Activated B cell treated with CpG ODN at 0.5 μM for 24 hours (primary cell): ENCODE data around the gene PSMB8. TPM values are rescaled to one million over a fixed set of nuclear protein-coding genes. Genes with fewer than 3 reads are reported as not detected.

ENCODE experiments used
- ATAC-seq: fragments of 200-7000 bp; cut with Tn5 transposase; one replicate; pipeline ENCODE4 v1.10.0; 2021; ENCODE audit warnings: low read depth, mild to moderate bottlenecking, moderate library complexity
- CTCF ChIA-PET: fragments of 350-600 bp; sonication (Branson Sonifier 250); formaldehyde crosslinking; loops from one replicate; lab custom pipeline; 2021; ENCODE audit warnings: antibody characterized with exemption; lab: Charles Lee
- POLR2A ChIA-PET: fragments of 350-600 bp; sonication (Branson Sonifier 250); formaldehyde crosslinking; loops from one replicate; lab custom pipeline; 2021; ENCODE audit warnings: antibody characterized with exemption; lab: Charles Lee
- DNase-seq: peaks from one replicate; pipeline ENCODE4 v3.0.0; 2022
- H3K27ac Mint-ChIP-seq: one replicate; pipeline ENCODE4 v1.8.0; 2020; ENCODE audit warnings: mixed read lengths
- H3K27me3 Mint-ChIP-seq: one replicate; pipeline ENCODE4 v1.8.0; 2021; ENCODE audit warnings: mixed read lengths
- H3K36me3 Mint-ChIP-seq: one replicate; pipeline ENCODE4 v1.8.0; 2021; ENCODE audit warnings: low read depth, mixed read lengths
- H3K4me1 Mint-ChIP-seq: one replicate; pipeline ENCODE4 v1.8.0; 2021; ENCODE audit warnings: mixed read lengths
- H3K4me3 Mint-ChIP-seq: one replicate; pipeline ENCODE4 v1.8.0; 2020; ENCODE audit warnings: mild to moderate bottlenecking, mixed read lengths
- H3K9me3 Mint-ChIP-seq: one replicate; pipeline ENCODE4 v1.8.0; 2020; ENCODE audit warnings: mixed read lengths
- intact Hi-C: fragments of 100-400 bp; cut with micrococcal nuclease; formaldehyde crosslinking; loops from one replicate; pipeline ENCODE4 v1.15.1; 2024
- total RNA-seq: library from RNA; stranded (reverse); gene quantifications from 2 replicates; pipeline ENCODE4 v1.2.3, GENCODE V29; 2022
- TF ChIP-seq, protein P1 (sequence below): fragments of 200-600 bp; IDR thresholded peaks from one replicate; pipeline ENCODE4 v1.8.0; 2022; ENCODE audit warnings: antibody characterized with exemption, mild to moderate bottlenecking

The PSMB8 gene
- total RNA-seq, 1 donor from 2014 or later: 182 TPM

DNA sequence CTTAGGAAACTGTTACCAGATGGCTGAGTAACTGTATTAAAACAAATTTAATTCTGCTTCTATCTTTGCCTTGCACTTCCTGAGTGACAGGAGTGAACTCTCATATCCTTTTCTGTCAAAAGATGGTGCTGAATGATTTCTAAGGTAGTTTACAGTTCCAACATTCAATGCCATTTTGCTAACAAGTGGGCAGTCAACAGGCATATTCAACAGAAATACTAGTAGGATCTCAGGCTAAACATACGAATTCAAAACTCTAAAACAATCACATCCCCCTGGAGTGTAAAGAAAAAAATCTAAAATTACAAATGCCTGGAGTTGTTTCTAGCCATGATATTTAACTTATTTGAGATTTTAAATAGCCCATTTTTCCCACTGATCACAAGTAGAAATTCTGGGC lies 16.8 kb upstream of the PSMB8 start:
- TF ChIP-seq, protein P1, sequence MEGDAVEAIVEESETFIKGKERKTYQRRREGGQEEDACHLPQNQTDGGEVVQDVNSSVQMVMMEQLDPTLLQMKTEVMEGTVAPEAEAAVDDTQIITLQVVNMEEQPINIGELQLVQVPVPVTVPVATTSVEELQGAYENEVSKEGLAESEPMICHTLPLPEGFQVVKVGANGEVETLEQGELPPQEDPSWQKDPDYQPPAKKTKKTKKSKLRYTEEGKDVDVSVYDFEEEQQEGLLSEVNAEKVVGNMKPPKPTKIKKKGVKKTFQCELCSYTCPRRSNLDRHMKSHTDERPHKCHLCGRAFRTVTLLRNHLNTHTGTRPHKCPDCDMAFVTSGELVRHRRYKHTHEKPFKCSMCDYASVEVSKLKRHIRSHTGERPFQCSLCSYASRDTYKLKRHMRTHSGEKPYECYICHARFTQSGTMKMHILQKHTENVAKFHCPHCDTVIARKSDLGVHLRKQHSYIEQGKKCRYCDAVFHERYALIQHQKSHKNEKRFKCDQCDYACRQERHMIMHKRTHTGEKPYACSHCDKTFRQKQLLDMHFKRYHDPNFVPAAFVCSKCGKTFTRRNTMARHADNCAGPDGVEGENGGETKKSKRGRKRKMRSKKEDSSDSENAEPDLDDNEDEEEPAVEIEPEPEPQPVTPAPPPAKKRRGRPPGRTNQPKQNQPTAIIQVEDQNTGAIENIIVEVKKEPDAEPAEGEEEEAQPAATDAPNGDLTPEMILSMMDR: no peak
- ATAC-seq (no peak), DNase-seq (no peak)
- no peaks in the 10 kb centered on the region for H3K9me3 Mint-ChIP-seq
- ChIA-PET CTCF (no interaction called here), POLR2A (interaction anchor here (1.6 to 12.3 kb wide), 3 partner anchors 11 to 111 kb away, joined by 3 to 904 read pairs (median 3); partner anchors contain the start of genes PSMB8 and TAP2)
- peak overlapping the region; percentile 33 for H3K27ac Mint-ChIP-seq
- no peak overlapping the region for H3K4me3 Mint-ChIP-seq
- H3K36me3 Mint-ChIP-seq: peaks cover 66% of the 10 kb centered on the region
- H3K27me3 Mint-ChIP-seq: no peaks in the 10 kb centered on the region
- peaks cover 57% of the 10 kb centered on the region for H3K4me1 Mint-ChIP-seq
- intact Hi-C loops: loop anchor here (10.0 kb wide), 1 partner anchor 616 kb away; no protein-coding TSS in a partner anchor

DNA sequence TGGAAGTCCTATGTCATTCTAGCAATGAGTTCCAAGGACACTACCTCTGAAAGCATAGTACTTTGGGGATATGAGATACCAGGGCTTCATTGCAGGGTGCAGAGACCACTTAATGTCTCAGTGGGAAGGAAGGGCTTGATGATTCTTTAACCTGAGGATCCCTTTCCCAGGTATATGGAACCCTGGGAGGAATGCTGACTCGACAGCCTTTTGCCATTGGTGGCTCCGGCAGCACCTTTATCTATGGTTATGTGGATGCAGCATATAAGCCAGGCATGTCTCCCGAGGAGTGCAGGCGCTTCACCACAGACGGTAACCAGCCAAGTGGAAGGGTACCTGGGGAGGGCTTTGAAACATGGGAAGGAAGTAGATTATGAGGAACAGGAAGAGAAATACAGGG lies 14.3 kb upstream of the PSMB8 start:
- Mint-ChIP-seq H3K9me3 (no peaks in the 10 kb centered on the region), H3K4me1 (peaks cover 62% of the 10 kb centered on the region), H3K36me3 (peaks cover 81% of the 10 kb centered on the region), H3K27ac (peak overlapping the region; percentile 75), H3K4me3 (no peak overlapping the region), H3K27me3 (no peaks in the 10 kb centered on the region)
- ATAC-seq (no peak), DNase-seq (no peak)
- TF ChIP-seq, protein P1: no peak
- intact Hi-C loops: no loop called here
- POLR2A ChIA-PET: interaction anchor here (1.1 to 12.3 kb wide), 3 partner anchors 10 to 22 kb away, joined by 3 to 904 read pairs (median 13); partner anchors contain the start of genes PSMB8 and TAP2
- CTCF ChIA-PET: interaction anchor here (2.1 to 5.6 kb wide), 3 partner anchors 10 to 18 kb away, joined by 13 to 81 read pairs (median 23); partner anchors contain the start of gene TAP2

DNA sequence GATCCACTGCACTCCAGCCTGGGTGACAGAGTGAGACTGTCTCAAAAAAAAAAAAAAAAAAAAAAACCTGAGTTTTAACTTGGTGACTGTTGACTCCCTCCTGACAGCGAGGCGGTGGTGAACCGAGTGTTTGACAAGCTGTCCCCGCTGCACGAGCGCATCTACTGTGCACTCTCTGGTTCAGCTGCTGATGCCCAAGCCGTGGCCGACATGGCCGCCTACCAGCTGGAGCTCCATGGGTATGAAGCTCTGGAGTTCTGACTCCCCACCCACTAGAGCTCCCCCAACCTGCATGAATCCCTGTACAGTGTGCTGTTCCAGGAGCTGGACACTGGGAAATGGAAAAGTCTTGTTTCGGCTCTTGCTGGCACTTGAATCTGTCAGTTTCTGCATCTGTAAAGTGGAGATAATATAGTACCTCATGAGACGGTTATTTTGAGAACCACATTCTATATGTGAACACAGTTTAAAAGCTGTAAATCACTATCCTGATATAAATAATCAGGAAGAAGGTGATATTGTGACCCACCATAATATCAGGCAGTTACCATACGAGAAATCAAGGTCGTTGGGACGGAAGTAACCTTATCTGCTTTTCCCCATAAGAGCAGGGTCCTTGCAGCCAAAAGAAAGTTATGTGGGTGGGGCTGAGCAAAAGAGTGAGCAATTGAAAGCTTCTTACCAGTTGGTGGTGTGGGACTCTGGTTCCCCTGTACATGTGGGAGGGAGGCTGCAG lies 13.5 kb upstream of the PSMB8 start:
- Mint-ChIP-seq H3K9me3 (no peaks in the 10 kb centered on the region), H3K27me3 (no peaks in the 10 kb centered on the region), H3K4me3 (no peak overlapping the region), H3K27ac (peak overlapping the region; percentile 14), H3K36me3 (peaks cover 87% of the 10 kb centered on the region), H3K4me1 (peaks cover 64% of the 10 kb centered on the region)
- POLR2A ChIA-PET: interaction anchor here (0.7 to 12.3 kb wide), 6 partner anchors 11 to 438 kb away, joined by 3 to 904 read pairs (median 6); partner anchors contain the start of genes PSMB8 and TAP2
- CTCF ChIA-PET: interaction anchor here (3.3 to 5.6 kb wide), 2 partner anchors 12 to 17 kb away, joined by 23 to 81 read pairs; partner anchors contain the start of gene TAP2
- intact Hi-C loops: no loop called here
- ATAC-seq (no peak), DNase-seq (no peak)
- TF ChIP-seq, protein P1: no peak

GRCh38 chr6:32855467-32856174 lies 11.8 kb upstream of the PSMB8 start:
- Mint-ChIP-seq H3K9me3 (no peaks in the 10 kb centered on the region), H3K27ac (peak overlapping the region; percentile 98), H3K27me3 (no peaks in the 10 kb centered on the region), H3K4me1 (peaks cover 74% of the 10 kb centered on the region), H3K36me3 (peaks cover 92% of the 10 kb centered on the region), H3K4me3 (peak overlapping the region; percentile 99)
- ChIA-PET POLR2A (interaction anchor here (0.6 to 12.3 kb wide), 11 partner anchors 9 to 446 kb away, joined by 4 to 904 read pairs (median 32); partner anchors contain the start of genes BRD2, HLA-DMA, HLA-DMB and HLA-DOB), CTCF (interaction anchor here (1.0 to 5.6 kb wide), 5 partner anchors 13 to 129 kb away, joined by 3 to 218 read pairs (median 17); partner anchors contain the start of genes PSMB8 and TAP2)
- TF ChIP-seq, protein P1: no peak
- DNase-seq: no peak
- no peak for ATAC-seq
- intact Hi-C loops: no loop called here
